SK-N-SH (cell line): ENCODE measurements around the gene STK4.

Source experiments
- FOXM1 ChIP-seq: IDR thresholded peaks from 2 replicates; pipeline ENCODE4 v1.4.0; 2012; ENCODE audit warnings: low read depth, mild to moderate bottlenecking
- POLR2AphosphoS5 ChIP-seq: IDR thresholded peaks from 2 replicates; pipeline ENCODE4 v1.6.1; 2012; ENCODE audit warnings: low read depth, low read length

DNA sequence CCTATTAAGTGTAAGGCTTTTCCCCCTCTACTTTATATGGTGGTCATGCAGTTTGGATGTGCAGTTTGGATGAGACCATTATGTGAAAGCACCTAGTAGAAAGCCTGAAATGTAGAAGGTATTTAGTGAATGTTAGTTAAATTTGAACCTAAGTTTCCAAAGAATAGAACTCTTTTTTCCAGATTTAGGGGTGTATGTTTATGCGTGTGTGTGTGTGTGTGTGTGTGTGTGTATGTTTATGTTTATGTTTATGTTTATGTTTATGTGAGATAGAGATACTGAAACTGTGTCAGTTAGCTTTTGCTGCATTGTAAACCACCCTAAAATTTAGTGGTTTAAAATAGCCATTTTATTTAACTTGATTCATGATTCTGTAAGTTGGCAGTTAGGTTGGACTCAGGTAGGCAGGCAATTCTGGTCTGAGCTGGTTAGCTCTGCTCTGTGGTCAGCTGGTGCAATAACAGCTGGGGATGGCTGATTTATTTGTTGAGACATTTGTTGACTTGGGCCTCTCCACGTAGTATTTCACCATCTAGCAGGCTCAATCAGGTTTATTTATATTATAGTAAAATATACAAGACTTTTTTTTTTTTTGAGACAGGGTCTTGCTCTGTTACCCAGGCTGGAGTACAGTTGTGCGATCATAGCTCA is 54.0 kb downstream of the STK4 start:
- no peak for TF ChIP-seq POLR2AphosphoS5
- TF ChIP-seq FOXM1, result no peak
